Heart left ventricle (tissue), 16 donors: ENCODE data around the gene GNA14. TPM values are rescaled to one million over a fixed set of nuclear protein-coding genes. Genes with fewer than 3 reads are reported as not detected.

ENCODE experiments used
- ATAC-seq, 4 donors: fragments of 200-7000 bp; cut with Tn5 transposase; one replicate each; pipeline ENCODE4 v1.9.1; 2020 to 2022; ENCODE audit warnings: moderate library complexity in 4 of 4, mild to moderate bottlenecking in 3 of 4, moderate number of reproducible peaks in 1 of 4
- DNase-seq, 5 donors: peaks; one replicate each; pipeline ENCODE4 v3.0.0-alpha.2; 2020
- H3K27ac ChIP-seq, 12 donors: fragments of 200-600 bp; sonication (generic) in 4 of 12; one replicate each; pipeline versions ENCODE4 v1.5.0 to v1.8.0; 2016 to 2022; ENCODE audit warnings: mild to moderate bottlenecking in 2 of 12
- H3K27me3 ChIP-seq, 9 donors: fragments of 200-600 bp; sonication (generic) in 2 of 9; one replicate each; pipeline versions ENCODE4 v1.5.1 to v1.8.0; 2016 to 2022; ENCODE audit warnings: mild to moderate bottlenecking in 3 of 9
- H3K36me3 ChIP-seq, 9 donors: fragments of 200-600 bp; sonication (generic) in 2 of 9; one replicate each; pipeline versions ENCODE4 v1.5.0 to v1.8.0; 2018 to 2022; ENCODE audit warnings: mild to moderate bottlenecking in 2 of 9
- H3K4me1 ChIP-seq, 12 donors: fragments of 200-600 bp; sonication (generic) in 4 of 12; one replicate each; pipeline versions ENCODE4 v1.5.0 to v1.8.0; 2016 to 2022; ENCODE audit warnings: mild to moderate bottlenecking in 3 of 12
- H3K4me3 ChIP-seq, 12 donors: fragments of 200-600 bp; sonication (generic) in 4 of 12; one replicate each; pipeline versions ENCODE4 v1.5.0 to v1.8.0; 2017 to 2022; ENCODE audit warnings: mild to moderate bottlenecking in 9 of 12, moderate library complexity in 4 of 12
- H3K9me3 ChIP-seq, 12 donors: fragments of 200-600 bp; sonication (generic) in 4 of 12; one replicate each; pipeline versions ENCODE4 v1.5.0 to v1.8.0; 2016 to 2022; ENCODE audit warnings: mild to moderate bottlenecking in 1 of 12
- POLR2A ChIP-seq, 2 donors: fragments of 450-650 bp; IDR thresholded peaks; one replicate each; pipeline ENCODE4 v1.6.1; 2017; ENCODE audit warnings: antibody characterized with exemption in 2 of 2, mild to moderate bottlenecking in 2 of 2, moderate library complexity in 2 of 2
- WGBS, 4 donors: extraction: QIAGEN DNeasy Blood & Tissue Kit in 2 of 4; methylation state at CpG; one replicate each; pipeline versions ENCODE4 v1.1.5 to v1.1.7; 2013 to 2018; 5-methylcytosine and 5-hydroxymethylcytosine counted together
- intact Hi-C, 10 donors: fragments of 100-400 bp; cut with DNase I; formaldehyde crosslinking; loops; one replicate each; pipeline versions ENCODE4 v1.11.1 to v1.14.2; 2022
- polyA plus RNA-seq, 2 donors: library from polyadenylated mRNA; stranded (reverse); fragments of 200-250 nt; gene quantifications; one replicate each; pipeline ENCODE4 v1.2.3, GENCODE V29; 2013
- total RNA-seq, 9 donors: library from RNA; depleted of rRNA in 2 of 9; stranded (reverse); fragments of >200 nt in 2 of 9; fragmentation: NEBNext Ultra II Directional in 3 of 9; extraction: Animal tissue kit (Norgen Biotek cat#: 25700) in 3 of 9; gene quantifications; one replicate each; pipeline versions ENCODE4 v1.1.0 to v1.2.4, GENCODE V29; 2016 to 2023
- TF ChIP-seq, protein P1 (sequence below), 12 donors: fragments of 200-600 bp; sonication (generic) in 4 of 12; IDR thresholded peaks; one replicate each; pipeline versions ENCODE4 v1.5.0 to v1.8.0; 2018 to 2022; ENCODE audit warnings: antibody characterized with exemption in 12 of 12, mild to moderate bottlenecking in 5 of 12
- donor health status: ischemic (EF 13 %, LVEDD 7.1; RV severe dilation, severe dysfunction).
- donor health status: healthy with polysubstance abuse.
- donor health status: DM: no; HTN: yes; CAD: no.
- donor health status: DM: no; HTN: no; CAD: no.
- donor health status: ischemic (EF 25% LVEDD 6.9; RV normal size, moderate dysfunction).
- donor health status: ischemic (EF 25% LVEDD 5.7; RV mildly dilated, moderate dysfunction).
- donor health status: healthy.
- donor health status: DM: yes; HTN: yes; CAD: no.
- donor health status: ischemic (EF 35%, LVEDD 5.7; RV mildly dilated, moderate dysfunction).
- donor health status: nonischemic (EF 11% LVEDD 7.7; RV severe dilation, severe dysfunction).
- donor health status: DM: yes; HTN: yes; CAD: no.
- donor health status: PGD.
- donor health status: ischemic (EF 29% LVEDD 5.4; RV normal size, mild dysfunction).
- donor health status: nonischemic (EF 23%, LVEDD 6.1; RV moderate dilation, normal function).

Gene GNA14
- total and polyA plus RNA-seq, 11 donors, result 0.38 to 6.5 (median 1.3) TPM

DNA sequence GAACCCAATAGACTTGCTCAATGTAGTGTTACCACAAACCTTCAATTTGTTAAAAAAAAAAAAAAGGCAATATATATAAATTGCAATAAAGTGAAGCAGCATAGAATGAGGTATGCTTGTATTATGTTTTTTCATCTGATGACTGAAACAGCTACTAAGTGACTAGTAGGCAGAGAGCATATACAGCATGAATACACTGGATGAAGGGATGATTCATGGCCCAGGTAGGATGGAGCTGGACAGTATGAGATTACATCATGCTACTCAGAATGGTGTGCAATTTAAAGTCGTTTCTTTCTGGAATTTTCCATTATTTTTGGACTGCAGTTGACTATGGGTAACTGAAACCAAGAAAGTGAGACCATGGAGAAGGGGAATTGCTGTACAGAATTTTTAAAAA, 161.2 kb downstream of the GNA14 start:
- intact Hi-C loops, result no loop called here
- ATAC-seq, result no peak
- no peak for DNase-seq
- Histone ChIP-seq H3K9me3 (peaks cover 0 to 22% (median 4%) of the 10 kb centered on the region in 12 donors), H3K36me3 (no peaks in the 10 kb centered on the region), H3K4me3 (no peak overlapping the region), H3K27me3 (no peaks in the 10 kb centered on the region), H3K27ac (no peak overlapping the region), H3K4me1 (no peaks in the 10 kb centered on the region)
- no peak for TF ChIP-seq POLR2A (IDR thresholded peaks at IDR 0.05)
- TF ChIP-seq, protein P1, sequence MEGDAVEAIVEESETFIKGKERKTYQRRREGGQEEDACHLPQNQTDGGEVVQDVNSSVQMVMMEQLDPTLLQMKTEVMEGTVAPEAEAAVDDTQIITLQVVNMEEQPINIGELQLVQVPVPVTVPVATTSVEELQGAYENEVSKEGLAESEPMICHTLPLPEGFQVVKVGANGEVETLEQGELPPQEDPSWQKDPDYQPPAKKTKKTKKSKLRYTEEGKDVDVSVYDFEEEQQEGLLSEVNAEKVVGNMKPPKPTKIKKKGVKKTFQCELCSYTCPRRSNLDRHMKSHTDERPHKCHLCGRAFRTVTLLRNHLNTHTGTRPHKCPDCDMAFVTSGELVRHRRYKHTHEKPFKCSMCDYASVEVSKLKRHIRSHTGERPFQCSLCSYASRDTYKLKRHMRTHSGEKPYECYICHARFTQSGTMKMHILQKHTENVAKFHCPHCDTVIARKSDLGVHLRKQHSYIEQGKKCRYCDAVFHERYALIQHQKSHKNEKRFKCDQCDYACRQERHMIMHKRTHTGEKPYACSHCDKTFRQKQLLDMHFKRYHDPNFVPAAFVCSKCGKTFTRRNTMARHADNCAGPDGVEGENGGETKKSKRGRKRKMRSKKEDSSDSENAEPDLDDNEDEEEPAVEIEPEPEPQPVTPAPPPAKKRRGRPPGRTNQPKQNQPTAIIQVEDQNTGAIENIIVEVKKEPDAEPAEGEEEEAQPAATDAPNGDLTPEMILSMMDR (IDR thresholded peaks at IDR 0.05), result no peak
- 30 to 44% (median 36%) methylated on average over 1 of the region's 1 CpG for WGBS, 4 donors

DNA sequence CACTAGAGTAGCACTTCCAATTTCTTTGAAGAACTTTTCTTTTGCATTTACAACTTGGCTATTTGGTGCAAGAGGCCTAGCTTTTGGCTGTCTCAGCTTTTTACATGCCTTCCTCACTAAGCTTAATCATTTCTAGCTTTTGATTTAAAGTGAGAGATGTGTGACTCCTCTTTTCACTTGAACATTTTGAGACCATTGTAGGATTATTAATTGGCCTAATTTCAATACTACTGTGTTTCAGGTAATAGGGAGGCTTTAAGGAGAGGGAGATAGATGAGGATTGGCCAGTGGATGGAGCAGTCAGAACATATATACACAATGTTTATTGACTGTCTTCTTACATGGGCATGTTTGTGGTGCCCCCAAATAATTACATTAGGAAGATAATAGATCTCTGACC, 161.7 kb downstream of the GNA14 start:
- intact Hi-C loops, result no loop called here
- Histone ChIP-seq H3K36me3 (no peaks in the 10 kb centered on the region), H3K4me3 (no peak overlapping the region), H3K27me3 (no peaks in the 10 kb centered on the region), H3K9me3 (peaks cover 0 to 17% (median 3%) of the 10 kb centered on the region in 12 donors), H3K4me1 (no peaks in the 10 kb centered on the region), H3K27ac (no peak overlapping the region)
- TF ChIP-seq POLR2A (IDR thresholded peaks at IDR 0.05), result no peak
- TF ChIP-seq, protein P1 (IDR thresholded peaks at IDR 0.05), result no peak
- ATAC-seq, result no peak
- DNase-seq, result no peak

DNA sequence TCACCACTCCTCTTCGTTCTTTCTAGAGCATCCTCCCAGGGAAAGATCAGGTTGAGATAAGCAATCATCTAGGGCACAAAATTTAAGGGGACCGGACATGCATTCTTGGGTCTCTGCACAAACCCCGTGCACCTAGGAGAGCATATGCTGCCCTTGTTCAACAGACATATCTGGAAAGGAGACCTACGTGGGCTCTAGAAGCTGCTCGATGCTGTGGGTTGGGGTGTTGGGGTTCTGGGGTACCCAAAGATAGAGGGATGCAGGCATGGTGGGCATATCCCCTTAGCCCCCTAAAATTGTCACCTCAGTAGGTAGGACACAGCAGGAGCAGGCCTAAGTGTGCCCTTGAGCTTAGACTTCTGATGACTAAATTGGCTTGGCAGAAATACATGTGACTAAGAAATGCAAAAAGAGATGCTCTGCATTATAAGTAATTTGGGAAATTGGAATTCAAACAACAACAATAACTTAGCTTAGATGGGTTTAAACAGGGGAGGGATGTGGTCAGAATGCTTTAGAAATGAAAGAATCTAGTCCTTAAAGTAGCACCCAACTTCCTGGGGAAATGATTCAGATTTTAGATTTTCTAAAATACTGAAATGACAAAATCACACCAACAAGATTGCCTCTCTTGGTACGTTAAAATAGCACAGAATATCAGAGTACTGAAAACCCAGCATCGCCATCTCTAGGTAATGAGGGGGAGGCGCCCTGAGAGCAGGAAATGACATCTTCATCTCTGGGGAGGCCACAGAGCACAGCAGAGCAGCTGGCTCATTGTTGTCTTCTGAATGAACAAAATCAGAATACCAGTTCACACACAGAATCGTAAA, 172.3 kb downstream of the GNA14 start:
- TF ChIP-seq POLR2A (IDR thresholded peaks at IDR 0.05), result no peak
- TF ChIP-seq, protein P1 (IDR thresholded peaks at IDR 0.05), result no peak
- intact Hi-C loops, result loop anchor here in 1 of 10 donors (5.0 kb wide), 1 partner anchor 171 kb away; the partner anchor contains the start of gene GNA14
- H3K36me3 ChIP-seq, result no peaks in the 10 kb centered on the region
- ATAC-seq (peak in 3 of 4 donors; percentile 76 to 92 (median 86)), DNase-seq (peak in 2 of 5 donors; percentile 31 to 33)
- no peak overlapping the region for H3K4me3 ChIP-seq
- H3K4me1 ChIP-seq, result peaks cover 0 to 10% (median 2%) of the 10 kb centered on the region in 12 donors
- no peaks in the 10 kb centered on the region for H3K27me3 ChIP-seq
- WGBS, 4 donors, result 65 to 70% (median 66%) methylated on average over 9 of the region's 9 CpGs
- H3K27ac ChIP-seq, result peak overlapping the region in 8 of 12 donors; percentile 4 to 64 (median 45)
- peaks cover 0 to 32% (median 3%) of the 10 kb centered on the region in 12 donors for H3K9me3 ChIP-seq

DNA sequence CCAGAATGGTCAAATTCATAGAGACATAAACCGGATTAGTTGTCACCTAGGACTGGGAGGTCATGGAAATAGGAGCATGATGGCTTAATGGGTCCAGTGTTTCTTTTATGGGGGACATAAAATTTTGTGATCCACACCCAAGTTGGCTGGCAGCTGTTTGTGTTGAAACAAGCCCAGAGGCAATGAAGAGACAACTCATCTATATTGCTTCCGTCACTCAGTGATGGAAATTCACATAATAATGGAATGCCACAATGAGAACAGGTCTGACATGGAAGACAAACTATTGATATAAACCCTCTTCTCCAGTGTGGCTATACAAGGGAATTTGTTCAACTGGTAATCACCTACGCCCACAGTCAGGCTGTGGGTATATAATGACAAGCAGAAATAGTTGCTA, 173.2 kb downstream of the GNA14 start:
- intact Hi-C loops, result loop anchor here in 1 of 10 donors (5.0 kb wide), 1 partner anchor 172 kb away; the partner anchor contains the start of gene GNA14
- Histone ChIP-seq H3K27me3 (no peaks in the 10 kb centered on the region), H3K9me3 (peaks cover 0 to 32% (median 3%) of the 10 kb centered on the region in 12 donors), H3K4me3 (no peak overlapping the region), H3K36me3 (no peaks in the 10 kb centered on the region), H3K27ac (no peak overlapping the region), H3K4me1 (peaks cover 0 to 10% (median 2%) of the 10 kb centered on the region in 12 donors)
- DNase-seq (no peak), ATAC-seq (no peak)
- TF ChIP-seq POLR2A (IDR thresholded peaks at IDR 0.05), result no peak
- TF ChIP-seq, protein P1 (IDR thresholded peaks at IDR 0.05), result no peak
- 90 to 93% (median 92%) methylated on average over 3 of the region's 3 CpGs for WGBS, 4 donors
